Measurements from ENCODE around the gene TEAD4. TPM values are rescaled to one million over a fixed set of nuclear protein-coding genes. Genes with fewer than 3 reads are reported as not detected.

The TEAD4 gene
- total RNA-seq, 1 experiment from 2014 or later: 47.7 TPM

GRCh38 chr12:3012786-3013185 is 53.6 kb downstream of the TEAD4 start:
- no peaks in the 10 kb centered on the region for H3K36me3 ChIP-seq (ENCODE audit: low read depth)
- no peaks in the 10 kb centered on the region; the same call in 1 of the 2 replicates for H4K20me1 ChIP-seq (ENCODE audit: insufficient read depth)
- H2AFZ ChIP-seq: no peak overlapping the region
- H3K9me3 ChIP-seq (ENCODE audit: insufficient read depth, low read depth): no peaks in the 10 kb centered on the region
- POLR2A ChIA-PET (ENCODE audit: unreplicated experiment): no interaction called here
- no peaks in the 10 kb centered on the region for H3K9me2 ChIP-seq (ENCODE audit: insufficient read depth)
- TF ChIP-seq EZH2 (IDR thresholded peaks at IDR 0.05; ENCODE audit: low read depth) (no peak), CTCF (conservative IDR thresholded peaks at IDR 0.05) (no peak)
- DNase-seq: no peak
- H3F3A ChIP-seq (ENCODE audit: insufficient read depth, low read depth): no peaks in the 10 kb centered on the region
- H3K4me2 ChIP-seq: no peak overlapping the region
- BruUV-seq (replicated peaks): no TSS peak
- H3K4me1 ChIP-seq (replicated peaks; ENCODE audit: insufficient read depth): no peaks in the 10 kb centered on the region
- CTCF ChIA-PET: interaction anchor here (0.7 kb wide), 1 partner anchor 152 kb away, joined by 5 read pairs; no protein-coding TSS in a partner anchor
- no peaks in the 10 kb centered on the region for H3K79me2 ChIP-seq (ENCODE audit: low read depth)
- H3K27ac ChIP-seq: no peak overlapping the region
- H3K4me3 ChIP-seq: no peak overlapping the region
- no peaks in the 10 kb centered on the region for H3K27me3 ChIP-seq (ENCODE audit: insufficient read depth, low read depth)
- intact Hi-C loops (cut with micrococcal nuclease; ENCODE audit: unreplicated experiment): no loop called here

GRCh38 chr12:3014641-3015040 is 55.4 kb downstream of the TEAD4 start:
- POLR2A ChIA-PET (ENCODE audit: unreplicated experiment): no interaction called here
- Histone ChIP-seq H3F3A (ENCODE audit: insufficient read depth, low read depth) (no peaks in the 10 kb centered on the region), H3K4me2 (no peak overlapping the region), H3K4me3 (no peak overlapping the region), H3K79me2 (ENCODE audit: low read depth) (no peaks in the 10 kb centered on the region), H2AFZ (no peak overlapping the region), H3K9me3 (ENCODE audit: insufficient read depth, low read depth) (no peaks in the 10 kb centered on the region), H3K27ac (no peak overlapping the region), H3K4me1 (replicated peaks; ENCODE audit: insufficient read depth) (no peaks in the 10 kb centered on the region), H3K36me3 (ENCODE audit: low read depth) (no peaks in the 10 kb centered on the region), H4K20me1 (ENCODE audit: insufficient read depth) (no peaks in the 10 kb centered on the region; the same call in 1 of the 2 replicates), H3K9me2 (ENCODE audit: insufficient read depth) (no peaks in the 10 kb centered on the region), H3K27me3 (ENCODE audit: insufficient read depth, low read depth) (no peaks in the 10 kb centered on the region)
- BruUV-seq (replicated peaks): no TSS peak
- CTCF ChIA-PET: no interaction called here
- TF ChIP-seq EZH2 (IDR thresholded peaks at IDR 0.05; ENCODE audit: low read depth) (no peak), CTCF (conservative IDR thresholded peaks at IDR 0.05) (no peak)
- intact Hi-C loops (cut with micrococcal nuclease; ENCODE audit: unreplicated experiment): no loop called here
- no peak for DNase-seq

GRCh38 chr12:3015356-3015755 is 56.2 kb downstream of the TEAD4 start:
- ChIA-PET CTCF (interaction anchor here (0.6 kb wide), 1 partner anchor 297 kb away, joined by 7 read pairs; no protein-coding TSS in a partner anchor), POLR2A (ENCODE audit: unreplicated experiment) (no interaction called here)
- Histone ChIP-seq H3K79me2 (ENCODE audit: low read depth) (no peaks in the 10 kb centered on the region), H3K9me2 (ENCODE audit: insufficient read depth) (no peaks in the 10 kb centered on the region), H3K27ac (no peak overlapping the region), H3F3A (ENCODE audit: insufficient read depth, low read depth) (no peaks in the 10 kb centered on the region), H3K4me2 (no peak overlapping the region), H3K4me3 (no peak overlapping the region), H3K36me3 (ENCODE audit: low read depth) (no peaks in the 10 kb centered on the region), H4K20me1 (ENCODE audit: insufficient read depth) (no peaks in the 10 kb centered on the region; the same call in 1 of the 2 replicates), H2AFZ (no peak overlapping the region), H3K4me1 (replicated peaks; ENCODE audit: insufficient read depth) (no peaks in the 10 kb centered on the region), H3K9me3 (ENCODE audit: insufficient read depth, low read depth) (no peaks in the 10 kb centered on the region), H3K27me3 (ENCODE audit: insufficient read depth, low read depth) (no peaks in the 10 kb centered on the region)
- intact Hi-C loops (cut with micrococcal nuclease; ENCODE audit: unreplicated experiment): no loop called here
- TF ChIP-seq EZH2 (IDR thresholded peaks at IDR 0.05; ENCODE audit: low read depth) (no peak), CTCF (conservative IDR thresholded peaks at IDR 0.05) (no peak)
- no peak for DNase-seq
- BruUV-seq (replicated peaks): no TSS peak

Data from PC-9 (cell line).